HS-5 (cell line): ENCODE data around the gene ADD1.
"Not testable (repeated sequence)": the region's sequence is repeated elsewhere in the genome, so short reads cannot be mapped to it uniquely, and the experiment has no call there.

Experiments used
- DNase-seq: peaks from one replicate; pipeline ENCODE4 v3.0.0-alpha.2; 2012; ENCODE audit warnings: low read depth

The ADD1 gene

GRCh38 chr4:2922453-2923101 lies 78.9 kb downstream of the ADD1 start:
- DNase-seq = not testable (repeated sequence)

DNA sequence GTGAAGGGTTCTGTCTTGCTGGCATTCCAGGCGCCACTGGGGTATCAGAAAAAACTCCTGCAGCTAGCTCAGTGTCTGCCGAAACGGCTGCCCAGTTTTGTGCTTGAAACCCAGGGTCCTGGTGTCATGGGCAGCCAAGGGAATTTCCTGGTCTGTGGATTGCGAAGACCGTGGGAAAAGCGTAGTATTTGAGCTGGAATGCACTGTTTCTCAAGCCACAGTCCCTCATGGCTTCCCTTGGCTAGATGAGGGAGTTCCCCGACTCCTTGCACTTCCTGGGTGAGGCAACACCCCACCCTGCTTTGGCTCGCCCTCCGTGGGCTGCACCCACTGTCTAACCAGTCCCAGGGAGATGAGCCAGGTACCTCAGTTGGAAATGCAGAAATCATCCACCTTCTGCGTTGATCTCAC lies 79.5 kb downstream of the ADD1 start:
- DNase-seq = no peak

DNA sequence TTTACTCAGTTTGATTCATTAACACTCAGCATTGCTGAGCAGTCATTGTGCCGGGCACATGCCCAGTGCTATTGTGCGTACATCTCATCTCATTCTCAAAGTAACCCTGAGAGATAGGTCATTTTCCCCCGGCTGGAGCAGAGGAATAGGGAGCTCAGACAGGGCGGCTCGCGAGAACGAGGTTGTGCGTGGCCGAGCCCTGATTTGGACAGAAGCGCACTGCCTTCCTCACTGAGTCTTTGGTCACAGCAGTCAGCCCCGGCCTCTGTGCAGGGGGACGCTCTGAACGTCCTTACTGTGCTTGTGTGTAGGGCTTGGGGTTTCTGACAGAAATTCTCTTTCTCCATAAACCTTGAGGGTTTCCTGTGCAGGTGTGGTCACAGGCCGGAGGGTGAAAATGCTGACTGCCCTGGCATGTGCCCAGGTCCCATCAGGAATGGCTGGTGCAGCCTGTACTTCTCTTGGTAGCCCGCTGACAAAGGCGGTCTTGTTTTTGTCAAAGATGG lies 80.1 kb downstream of the ADD1 start:
- DNase-seq = no peak

GRCh38 chr4:2924286-2924685 lies 80.6 kb downstream of the ADD1 start:
- DNase-seq = no peak

DNA sequence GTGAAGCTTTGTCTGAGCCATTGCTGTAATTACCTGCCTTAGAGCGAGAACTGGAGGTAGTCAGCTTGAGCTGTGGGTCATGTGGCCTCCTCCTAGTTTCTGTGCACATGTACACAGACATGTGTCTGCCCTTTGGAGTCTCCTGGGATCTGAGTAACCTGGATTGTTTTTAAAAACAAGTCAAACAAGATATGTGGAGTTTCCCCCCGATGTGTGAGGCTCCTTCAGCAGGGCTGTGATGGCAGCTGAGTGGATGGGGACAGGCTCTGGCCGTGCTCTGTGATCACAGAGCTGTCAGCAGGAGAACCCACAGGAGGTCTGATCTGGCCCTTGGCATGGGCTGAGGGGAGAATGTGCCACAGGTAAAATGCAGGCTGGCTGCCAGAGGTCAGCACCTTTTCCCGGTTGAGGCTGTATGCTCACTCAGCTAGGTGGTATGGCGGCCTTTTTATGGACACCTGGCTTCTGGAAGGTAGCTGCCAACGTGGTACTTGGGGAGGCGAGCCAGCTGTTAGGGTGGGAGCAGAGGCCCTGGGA lies 81.2 kb downstream of the ADD1 start:
- no peak for DNase-seq

DNA sequence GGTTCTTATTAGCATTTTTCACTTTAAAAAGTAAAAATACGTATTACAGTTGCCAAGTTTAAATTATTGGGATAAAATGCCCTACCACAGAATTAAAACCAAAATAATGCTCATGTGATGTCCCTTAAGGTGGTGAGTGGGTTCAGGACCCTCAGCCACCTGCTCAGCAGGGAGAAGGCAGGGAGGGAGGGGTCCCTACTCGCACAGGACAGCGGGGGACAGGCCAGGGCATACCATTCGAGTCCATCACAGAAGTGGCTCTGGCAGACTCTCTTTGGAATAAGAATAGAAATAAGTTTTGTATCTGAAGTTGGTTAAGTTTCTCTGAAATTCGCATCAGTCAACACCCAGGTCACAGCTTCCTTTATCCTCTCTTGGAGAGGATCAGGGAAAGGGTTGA lies 81.9 kb downstream of the ADD1 start:
- DNase-seq = no peak

DNA sequence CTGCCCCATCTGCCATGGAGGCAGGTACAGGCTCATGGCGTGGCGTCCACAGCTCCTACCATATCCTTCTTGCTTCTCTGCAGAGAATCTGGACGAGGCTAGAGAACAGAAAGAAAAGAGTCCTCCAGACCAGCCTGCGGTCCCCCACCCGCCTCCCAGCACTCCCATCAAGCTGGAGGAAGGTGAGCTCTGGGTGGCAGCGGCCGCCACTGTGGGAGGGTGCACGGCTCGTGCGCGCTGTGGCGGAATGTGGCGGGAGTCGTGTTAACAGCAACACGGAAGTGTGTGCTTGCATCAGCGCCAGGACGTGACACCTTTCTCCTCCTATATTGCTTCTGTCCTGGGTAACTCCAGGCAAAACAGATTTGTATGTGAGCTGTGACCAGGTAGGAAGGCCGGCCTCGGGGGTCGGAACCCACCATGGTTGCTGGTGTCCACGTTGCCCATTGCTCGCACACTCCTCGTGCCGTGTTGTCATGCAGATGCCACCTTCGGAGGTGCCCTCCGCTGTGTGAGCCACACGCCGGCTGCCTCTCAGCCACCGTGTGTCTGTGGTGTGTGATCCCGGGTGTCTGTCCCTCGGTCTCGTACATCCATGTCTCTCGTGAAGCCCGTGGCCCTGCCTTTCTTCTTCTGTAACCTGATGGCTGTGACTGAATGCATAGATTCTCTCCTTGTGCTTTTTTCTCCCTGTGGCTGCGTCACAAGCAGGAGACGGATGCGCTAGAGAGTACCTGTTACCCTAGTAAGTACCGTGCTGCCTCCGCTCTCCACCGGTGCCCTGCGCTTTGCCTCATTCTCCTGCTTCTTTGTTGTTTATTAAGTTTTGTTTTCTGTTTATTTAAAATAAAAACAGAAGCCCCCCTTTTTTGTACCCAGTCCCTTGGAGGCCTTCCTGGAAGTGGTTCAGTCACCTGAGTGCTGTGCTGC lies 82.6 kb downstream of the ADD1 start:
- DNase-seq = no peak

- no peak for DNase-seq
Observed at GRCh38 chr4:2927016-2927695, 83.5 kb downstream of the ADD1 start.

DNA sequence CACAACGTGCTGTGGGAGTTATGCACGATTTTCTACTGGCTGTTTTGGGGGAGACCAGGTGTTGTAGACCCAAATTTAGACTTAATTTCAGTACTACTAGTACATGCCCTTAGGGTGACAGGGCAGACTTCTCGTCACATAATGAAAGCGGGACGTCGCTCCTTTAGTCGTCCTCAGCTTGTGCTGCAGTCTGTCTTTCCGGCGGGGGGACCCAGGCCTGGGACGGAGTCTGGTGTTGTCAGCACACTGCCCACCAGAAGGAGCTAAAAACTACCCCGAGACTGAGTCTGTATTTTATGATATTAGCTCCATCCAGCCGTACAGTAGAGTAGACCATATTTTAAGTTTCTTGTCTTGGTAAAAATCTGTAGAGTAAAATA lies 84.0 kb downstream of the ADD1 start:
- DNase-seq = no peak

DNA sequence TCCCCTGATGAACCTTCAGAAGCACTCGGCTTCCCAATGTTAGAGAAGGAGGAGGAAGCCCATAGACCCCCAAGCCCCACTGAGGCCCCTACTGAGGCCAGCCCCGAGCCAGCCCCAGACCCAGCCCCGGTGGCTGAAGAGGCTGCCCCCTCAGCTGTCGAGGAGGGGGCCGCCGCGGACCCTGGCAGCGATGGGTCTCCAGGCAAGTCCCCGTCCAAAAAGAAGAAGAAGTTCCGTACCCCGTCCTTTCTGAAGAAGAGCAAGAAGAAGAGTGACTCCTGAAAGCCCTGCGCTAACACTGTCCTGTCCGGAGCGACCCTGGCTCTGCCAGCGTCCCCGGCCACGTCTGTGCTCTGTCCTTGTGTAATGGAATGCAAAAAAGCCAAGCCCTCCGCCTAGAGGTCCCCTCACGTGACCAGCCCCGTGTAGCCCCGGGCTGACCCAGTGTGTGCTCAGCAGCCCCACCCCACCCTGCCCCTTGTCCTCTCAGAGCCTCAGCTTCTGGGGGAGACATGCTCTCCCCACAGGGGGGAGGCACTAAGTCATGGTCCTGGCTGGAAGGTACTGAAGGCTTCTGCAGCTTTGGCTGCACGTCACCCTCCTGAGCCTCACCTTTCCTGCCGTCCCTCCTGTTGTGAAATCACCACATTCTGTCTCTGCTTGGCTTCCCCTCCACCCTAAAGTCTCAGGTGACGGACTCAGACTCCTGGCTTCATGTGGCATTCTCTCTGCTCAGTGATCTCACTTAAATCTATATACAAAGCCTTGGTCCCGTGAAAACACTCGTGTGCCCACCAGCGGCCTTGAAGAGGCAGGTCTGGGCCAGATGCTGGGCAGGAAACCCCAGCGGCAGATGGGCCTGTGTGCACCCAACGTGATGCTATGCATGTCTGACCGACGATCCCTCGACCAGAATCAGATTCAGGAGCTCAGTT lies 84.9 kb downstream of the ADD1 start:
- no peak for DNase-seq

- no peak for DNase-seq
Observed at GRCh38 chr4:2929469-2929868, 85.8 kb downstream of the ADD1 start.

GRCh38 chr4:2930135-2930757 lies 86.6 kb downstream of the ADD1 start:
- DNase-seq = no peak

DNA sequence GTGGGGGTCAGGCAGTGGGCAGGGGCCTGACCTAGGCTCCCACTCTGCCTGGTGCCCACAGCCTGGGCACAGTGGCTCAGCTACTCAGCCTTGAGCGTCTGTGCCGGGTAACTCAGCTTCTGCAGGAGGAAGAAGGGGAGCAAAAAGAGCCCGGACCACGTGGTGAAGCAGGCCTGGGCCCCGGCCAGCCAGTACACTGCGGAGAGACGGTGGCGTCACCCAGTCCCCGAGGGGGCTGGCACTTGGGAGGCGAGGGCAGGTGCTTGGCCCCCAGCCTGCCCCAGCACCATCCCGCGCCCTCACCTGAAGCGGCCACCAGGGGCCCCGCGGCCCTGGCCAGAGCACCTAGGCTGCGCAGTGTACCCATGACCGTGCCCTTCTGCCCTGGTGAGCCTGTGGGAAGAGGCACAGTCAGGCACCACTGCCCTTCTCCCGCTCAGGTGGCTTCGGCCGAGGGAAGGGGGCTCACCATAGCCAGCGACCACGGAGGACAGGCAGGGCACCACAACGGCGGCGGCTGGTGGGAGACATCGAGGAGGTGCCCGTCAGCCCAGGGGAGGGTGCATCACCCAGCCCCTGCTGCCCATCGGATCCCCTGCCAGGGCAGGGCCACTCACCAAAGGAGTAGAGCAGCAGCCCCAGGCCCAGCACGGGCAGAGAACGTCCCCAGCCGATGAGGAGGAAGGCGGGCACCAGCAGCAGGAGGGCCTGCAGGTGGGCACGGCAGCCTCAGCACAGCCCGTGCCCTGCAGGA lies 87.3 kb downstream of the ADD1 start:
- DNase-seq = no peak

GRCh38 chr4:2931512-2932301 lies 88.1 kb downstream of the ADD1 start:
- no peak for DNase-seq

DNA sequence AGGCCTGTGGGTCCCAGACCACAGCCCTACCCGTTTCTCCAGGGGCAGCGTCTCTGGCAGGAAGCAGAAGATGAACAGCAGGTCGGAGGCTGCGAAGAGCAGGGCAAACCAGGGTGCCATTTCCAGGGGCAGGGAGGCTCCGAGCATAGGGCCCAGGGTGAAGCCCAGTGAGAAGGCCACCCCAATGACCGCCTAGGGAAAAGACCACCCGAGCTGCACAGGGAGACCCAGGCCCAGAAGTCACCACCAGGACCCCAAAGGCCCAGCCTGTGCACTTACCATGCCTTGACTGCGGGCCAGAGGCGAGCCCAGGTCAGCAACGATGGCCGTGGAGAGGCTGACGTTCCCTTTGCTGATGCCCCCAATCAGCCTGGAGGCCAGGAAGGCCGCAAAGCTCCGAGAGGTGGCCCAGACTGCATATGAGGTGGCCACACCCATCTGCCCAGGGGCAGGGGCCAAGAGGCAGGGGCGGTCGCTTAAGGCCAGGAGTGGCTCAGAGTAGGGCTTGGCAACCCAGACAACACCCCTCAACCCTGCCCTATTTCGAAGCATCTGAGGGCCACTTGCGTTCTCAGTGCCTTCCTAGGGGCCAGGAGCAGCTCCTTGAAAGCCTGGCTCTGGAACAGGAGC lies 88.8 kb downstream of the ADD1 start:
- DNase-seq = no peak

DNA sequence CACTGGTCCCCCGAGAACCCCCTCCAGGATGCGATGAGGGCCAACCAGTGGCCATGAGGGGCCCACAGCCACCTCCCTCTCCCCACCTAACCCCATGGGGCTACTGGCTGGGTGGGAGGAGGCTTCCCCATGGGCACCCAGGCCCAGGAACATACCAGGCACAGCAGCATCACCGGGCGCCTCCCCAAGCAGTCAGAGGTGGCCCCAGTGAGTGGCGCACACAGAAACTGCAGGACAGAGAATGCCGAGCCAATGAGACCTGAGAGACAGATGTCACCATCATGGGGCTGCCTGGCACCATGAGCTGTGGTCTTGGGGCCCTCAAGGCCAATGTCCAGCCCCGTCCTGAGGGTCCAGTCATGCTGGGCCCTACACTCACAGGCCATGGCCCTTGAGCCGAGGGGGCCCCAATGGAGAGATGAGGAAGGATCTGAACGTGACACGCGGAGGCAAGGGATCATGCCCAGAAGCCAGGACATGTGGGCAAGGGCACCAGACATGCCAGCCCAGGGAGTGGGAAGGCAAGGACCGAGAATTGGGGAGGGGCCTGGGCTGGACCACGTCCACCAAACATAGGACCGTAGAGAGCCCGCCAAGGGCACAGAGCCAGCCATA lies 89.4 kb downstream of the ADD1 start:
- no peak for DNase-seq

DNA sequence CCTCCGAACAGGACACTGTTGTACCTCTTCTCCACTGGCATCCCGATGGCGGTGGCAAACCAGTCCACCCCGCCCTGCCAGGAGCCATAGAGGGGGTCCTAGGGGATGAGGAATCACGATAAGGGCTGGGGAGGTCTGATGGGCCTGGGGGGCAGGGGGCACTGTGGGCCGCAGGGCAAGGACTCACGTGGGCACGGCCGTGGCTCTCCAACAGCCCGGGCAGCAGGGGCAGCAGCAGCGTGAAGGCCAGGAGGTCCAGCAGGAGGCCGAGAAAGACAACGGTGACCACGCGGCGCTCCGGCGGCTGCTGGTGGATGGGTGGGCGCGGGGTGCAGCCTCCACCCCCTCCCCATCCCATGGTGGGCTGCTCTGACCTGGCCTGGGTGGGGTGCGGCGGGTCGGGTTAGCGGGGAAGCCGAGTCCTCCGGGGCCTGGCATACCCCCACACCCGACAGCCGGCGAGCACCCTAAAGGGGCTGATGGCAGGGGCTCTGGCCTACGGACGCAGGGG lies 90.0 kb downstream of the ADD1 start:
- DNase-seq = no peak
